WTC11 (cell line): ENCODE data around the gene PRSS1. TPM values are rescaled to one million over a fixed set of nuclear protein-coding genes. Genes with fewer than 3 reads are reported as not detected.

ENCODE experiments used
- ATAC-seq: fragments of 200-7000 bp; cut with Tn5 transposase; 2 replicates; pipeline ENCODE4 v1.10.0; 2021; ENCODE audit warnings: mild to moderate bottlenecking, moderate library complexity
- CTCF ChIA-PET: fragments of 300-600 bp; sonication (Branson Sonifier 250); formaldehyde crosslinking; loops from one replicate; lab custom pipeline; 2021; ENCODE audit warnings: antibody characterized with exemption; lab: Charles Lee
- POLR2A ChIA-PET: fragments of 350-600 bp; sonication (Branson Sonifier 250); formaldehyde crosslinking; loops from one replicate; lab custom pipeline; 2021; ENCODE audit warnings: antibody characterized with exemption; lab: Charles Lee
- DNase-seq: peaks from one replicate; pipeline ENCODE4 v3.0.0; 2021; ENCODE audit warnings: low spot score
- H3K27ac Mint-ChIP-seq: 2 replicates; pipeline ENCODE4 v1.8.0; 2021; ENCODE audit warnings: mixed read lengths
- H3K27me3 Mint-ChIP-seq: 2 replicates; pipeline ENCODE4 v1.8.0; 2021; ENCODE audit warnings: low read depth, mild to moderate bottlenecking, moderate library complexity, mixed read lengths
- H3K36me3 Mint-ChIP-seq: 2 replicates; pipeline ENCODE4 v1.8.0; 2021; ENCODE audit warnings: mixed read lengths
- H3K4me1 Mint-ChIP-seq: 2 replicates; pipeline ENCODE4 v1.8.0; 2022; ENCODE audit warnings: mixed read lengths
- H3K4me3 Mint-ChIP-seq: 2 replicates; pipeline ENCODE4 v1.8.0; 2021; ENCODE audit warnings: mild to moderate bottlenecking, moderate library complexity, mixed read lengths
- H3K9me3 Mint-ChIP-seq: 2 replicates; pipeline ENCODE4 v1.8.0; 2021; ENCODE audit warnings: mixed read lengths
- ATF1 ChIP-seq: sonication (generic); formaldehyde crosslinking; IDR thresholded peaks from 2 replicates; pipeline ENCODE4 v1.8.1; 2023; ENCODE audit warnings: mild to moderate bottlenecking, moderate library complexity, missing genetic modification reagents
- CREB1 ChIP-seq: sonication (generic); formaldehyde crosslinking; IDR thresholded peaks from 2 replicates; pipeline ENCODE4 v1.8.0; 2023; ENCODE audit warnings: mild to moderate bottlenecking, missing genetic modification reagents
- ESRRA ChIP-seq: sonication (generic); formaldehyde crosslinking; IDR thresholded peaks from 2 replicates; pipeline ENCODE4 v1.8.1; 2022; ENCODE audit warnings: mild to moderate bottlenecking, missing genetic modification reagents, borderline replicate concordance
- ETV6 ChIP-seq: sonication (generic); formaldehyde crosslinking; IDR thresholded peaks from 2 replicates; pipeline ENCODE4 v1.8.1; 2022; ENCODE audit warnings: mild to moderate bottlenecking, missing genetic modification reagents
- HMGA2 ChIP-seq: fragments of 250-450 bp; sonication (Bioruptor Pico); IDR thresholded peaks from 2 replicates; pipeline ENCODE4 v1.4.0; 2021; ENCODE audit warnings: mild to moderate bottlenecking, moderate library complexity
- JUN ChIP-seq: sonication (generic); formaldehyde crosslinking; IDR thresholded peaks from 2 replicates; pipeline ENCODE4 v1.8.0; 2023; ENCODE audit warnings: mild to moderate bottlenecking, missing genetic modification reagents
- MYBL2 ChIP-seq: sonication (generic); formaldehyde crosslinking; IDR thresholded peaks from 2 replicates; pipeline ENCODE4 v1.8.1; 2023; ENCODE audit warnings: mild to moderate bottlenecking, moderate library complexity, missing genetic modification reagents
- SMAD3 ChIP-seq: sonication (generic); formaldehyde crosslinking; IDR thresholded peaks from 2 replicates; pipeline ENCODE4 v1.8.0; 2022; ENCODE audit warnings: missing genetic modification reagents, mild to moderate bottlenecking, borderline replicate concordance
- SMAD4 ChIP-seq: sonication (generic); formaldehyde crosslinking; IDR thresholded peaks from 2 replicates; pipeline ENCODE4 v1.8.0; 2022; ENCODE audit warnings: mild to moderate bottlenecking, missing genetic modification reagents
- TEAD1 ChIP-seq: sonication (generic); formaldehyde crosslinking; IDR thresholded peaks from 2 replicates; pipeline ENCODE4 v1.8.0; 2022; ENCODE audit warnings: mild to moderate bottlenecking, missing genetic modification reagents
- TEAD4 ChIP-seq: sonication (generic); formaldehyde crosslinking; IDR thresholded peaks from 2 replicates; pipeline ENCODE4 v1.8.0; 2022; ENCODE audit warnings: mild to moderate bottlenecking, missing genetic modification reagents
- ZBTB21 ChIP-seq: sonication (generic); formaldehyde crosslinking; IDR thresholded peaks from 2 replicates; pipeline ENCODE4 v1.8.1; 2023; ENCODE audit warnings: mild to moderate bottlenecking, missing genetic modification reagents, borderline replicate concordance
- total RNA-seq: library from RNA; stranded (reverse); gene quantifications from 3 replicates; pipeline ENCODE4 v1.2.3, GENCODE V29; 2021
- TF ChIP-seq, protein P1 (sequence below): fragments of 250-450 bp; sonication (Bioruptor Pico); IDR thresholded peaks from 2 replicates; pipeline ENCODE4 v1.9.0; 2021; ENCODE audit warnings: mild to moderate bottlenecking, borderline replicate concordance
- TF ChIP-seq, protein P2 (sequence below): fragments of 250-450 bp; sonication (Bioruptor Pico); IDR thresholded peaks from 2 replicates; pipeline ENCODE4 v1.9.0; 2021; ENCODE audit warnings: moderate library complexity, mild to moderate bottlenecking, inconsistent platforms, borderline replicate concordance
- TF ChIP-seq, protein P3 (sequence below): sonication (generic); formaldehyde crosslinking; IDR thresholded peaks from 2 replicates; pipeline ENCODE4 v1.8.0; 2022; ENCODE audit warnings: missing genetic modification reagents
- TF ChIP-seq, protein P4 (sequence below): fragments of 250-450 bp; sonication (Bioruptor Pico); conservative IDR thresholded peaks from 2 replicates; pipeline ENCODE4 v1.9.0; 2021; ENCODE audit warnings: mild to moderate bottlenecking
- TF ChIP-seq, protein P5 (sequence below): fragments of 250-450 bp; sonication (Bioruptor Pico); IDR thresholded peaks from 2 replicates; pipeline ENCODE4 v1.8.0; 2021; ENCODE audit warnings: mild to moderate bottlenecking

Gene PRSS1
- total RNA-seq, 1 experiment from 2014 or later, result 11.1 TPM

DNA sequence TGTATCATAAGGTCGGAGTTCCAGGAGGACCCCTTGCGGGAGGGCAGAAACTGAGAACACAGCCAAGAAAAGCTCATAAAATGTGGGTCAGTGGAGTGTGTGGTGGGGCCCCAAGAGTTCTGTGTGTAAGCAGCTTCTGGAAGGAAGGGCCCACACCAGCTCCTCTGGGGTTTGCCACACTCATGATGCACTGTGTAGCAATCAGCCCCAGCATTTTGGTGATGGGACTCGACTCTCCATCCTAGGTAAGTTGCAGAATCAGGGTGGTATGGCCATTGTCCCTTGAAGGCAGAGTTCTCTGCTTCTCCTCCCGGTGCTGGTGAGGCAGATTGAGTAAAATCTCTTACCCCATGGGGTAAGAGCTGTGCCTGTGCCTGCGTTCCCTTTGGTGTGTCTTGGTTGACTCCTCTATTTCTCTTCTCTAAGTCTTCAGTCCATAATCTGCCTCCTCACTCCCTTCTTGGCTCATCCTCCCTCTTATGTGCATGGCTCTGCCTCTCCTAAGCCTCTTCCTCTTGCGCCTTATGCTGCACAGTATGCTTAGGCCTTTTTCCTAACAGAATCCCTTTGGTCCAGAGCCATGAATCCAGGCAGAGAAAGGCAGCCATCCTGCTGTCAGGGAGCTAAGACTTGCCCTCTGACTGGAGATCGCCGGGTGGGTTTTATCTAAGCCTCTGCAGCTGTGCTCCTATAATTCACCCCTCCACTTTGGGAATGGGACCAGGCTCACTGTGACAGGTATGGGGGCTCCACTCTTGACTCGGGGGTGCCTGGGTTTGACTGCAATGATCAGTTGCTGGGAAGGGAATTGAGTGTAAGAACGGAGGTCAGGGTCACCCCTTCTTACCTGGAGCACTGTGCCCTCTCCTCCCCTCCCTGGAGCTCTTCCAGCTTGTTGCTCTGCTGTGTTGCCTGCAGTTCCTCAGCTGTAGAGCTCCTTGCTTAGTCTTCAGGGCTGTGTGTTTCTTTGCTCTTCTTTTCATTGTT lies 39.3 kb downstream of the PRSS1 start:
- Mint-ChIP-seq H3K36me3 (no peaks in the 10 kb centered on the region), H3K9me3 (no peaks in the 10 kb centered on the region), H3K4me1 (peaks cover 8% of the 10 kb centered on the region), H3K27ac (no peak overlapping the region), H3K4me3 (no peak overlapping the region), H3K27me3 (peaks cover 7% of the 10 kb centered on the region)
- ATAC-seq, result no peak
- no peak for DNase-seq
- CTCF ChIA-PET, result interaction anchor here (1.1 to 2.3 kb wide), 4 partner anchors 23 to 231 kb away, joined by 3 to 5 read pairs (median 4); no protein-coding TSS in a partner anchor
- POLR2A ChIA-PET, result no interaction called here
- no peak for TF ChIP-seq JUN

DNA sequence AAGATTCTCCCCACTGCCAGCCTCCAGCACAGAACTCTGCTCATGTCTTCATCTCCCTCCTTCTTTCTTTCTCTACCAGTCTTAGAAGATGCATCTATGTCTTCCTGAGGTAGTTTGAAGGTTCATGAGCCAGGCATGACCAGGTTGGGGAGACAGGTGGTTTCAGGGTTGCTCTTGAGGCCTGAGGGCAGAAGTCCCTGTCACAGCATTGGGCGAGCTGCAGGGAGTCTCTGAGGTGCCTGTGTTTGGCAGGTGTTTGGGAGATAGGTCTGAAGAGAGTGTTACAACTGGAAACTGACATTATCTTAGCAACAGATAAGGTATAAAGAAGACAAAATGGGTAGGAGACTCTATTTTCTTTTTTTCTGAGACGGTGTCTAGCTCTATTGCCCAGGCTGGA lies 40.2 kb downstream of the PRSS1 start:
- peaks cover 15% of the 10 kb centered on the region for H3K4me1 Mint-ChIP-seq

DNA sequence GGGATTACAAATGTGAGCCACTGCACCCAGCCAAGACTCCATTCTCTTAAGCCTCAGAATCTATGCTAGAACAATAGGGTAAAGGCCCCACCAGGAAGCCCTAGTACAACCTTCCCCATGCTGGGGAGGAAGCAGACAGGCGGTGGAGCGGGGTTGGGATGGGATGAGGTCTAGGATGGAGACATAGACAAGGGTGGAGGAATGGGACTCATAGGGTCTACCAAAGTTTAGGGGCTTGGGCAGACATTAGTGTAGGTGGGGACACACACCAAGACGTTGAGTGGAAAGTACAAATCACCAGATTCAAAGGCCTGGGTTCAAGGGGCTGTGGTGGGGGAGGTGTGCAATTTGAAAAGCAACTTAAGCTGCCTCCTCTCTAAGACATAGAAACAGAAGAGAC lies 40.8 kb downstream of the PRSS1 start:
- ChIA-PET CTCF (interaction anchor here (2.0 kb wide), 1 partner anchor 158 kb away, joined by 4 read pairs; no protein-coding TSS in a partner anchor), POLR2A (no interaction called here)
- Mint-ChIP-seq H3K4me1 (peaks cover 21% of the 10 kb centered on the region), H3K36me3 (no peaks in the 10 kb centered on the region), H3K27me3 (peaks cover 20% of the 10 kb centered on the region), H3K9me3 (no peaks in the 10 kb centered on the region), H3K4me3 (no peak overlapping the region), H3K27ac (no peak overlapping the region)
- no peak for ATAC-seq
- no peak for DNase-seq
- TF ChIP-seq, protein P1, sequence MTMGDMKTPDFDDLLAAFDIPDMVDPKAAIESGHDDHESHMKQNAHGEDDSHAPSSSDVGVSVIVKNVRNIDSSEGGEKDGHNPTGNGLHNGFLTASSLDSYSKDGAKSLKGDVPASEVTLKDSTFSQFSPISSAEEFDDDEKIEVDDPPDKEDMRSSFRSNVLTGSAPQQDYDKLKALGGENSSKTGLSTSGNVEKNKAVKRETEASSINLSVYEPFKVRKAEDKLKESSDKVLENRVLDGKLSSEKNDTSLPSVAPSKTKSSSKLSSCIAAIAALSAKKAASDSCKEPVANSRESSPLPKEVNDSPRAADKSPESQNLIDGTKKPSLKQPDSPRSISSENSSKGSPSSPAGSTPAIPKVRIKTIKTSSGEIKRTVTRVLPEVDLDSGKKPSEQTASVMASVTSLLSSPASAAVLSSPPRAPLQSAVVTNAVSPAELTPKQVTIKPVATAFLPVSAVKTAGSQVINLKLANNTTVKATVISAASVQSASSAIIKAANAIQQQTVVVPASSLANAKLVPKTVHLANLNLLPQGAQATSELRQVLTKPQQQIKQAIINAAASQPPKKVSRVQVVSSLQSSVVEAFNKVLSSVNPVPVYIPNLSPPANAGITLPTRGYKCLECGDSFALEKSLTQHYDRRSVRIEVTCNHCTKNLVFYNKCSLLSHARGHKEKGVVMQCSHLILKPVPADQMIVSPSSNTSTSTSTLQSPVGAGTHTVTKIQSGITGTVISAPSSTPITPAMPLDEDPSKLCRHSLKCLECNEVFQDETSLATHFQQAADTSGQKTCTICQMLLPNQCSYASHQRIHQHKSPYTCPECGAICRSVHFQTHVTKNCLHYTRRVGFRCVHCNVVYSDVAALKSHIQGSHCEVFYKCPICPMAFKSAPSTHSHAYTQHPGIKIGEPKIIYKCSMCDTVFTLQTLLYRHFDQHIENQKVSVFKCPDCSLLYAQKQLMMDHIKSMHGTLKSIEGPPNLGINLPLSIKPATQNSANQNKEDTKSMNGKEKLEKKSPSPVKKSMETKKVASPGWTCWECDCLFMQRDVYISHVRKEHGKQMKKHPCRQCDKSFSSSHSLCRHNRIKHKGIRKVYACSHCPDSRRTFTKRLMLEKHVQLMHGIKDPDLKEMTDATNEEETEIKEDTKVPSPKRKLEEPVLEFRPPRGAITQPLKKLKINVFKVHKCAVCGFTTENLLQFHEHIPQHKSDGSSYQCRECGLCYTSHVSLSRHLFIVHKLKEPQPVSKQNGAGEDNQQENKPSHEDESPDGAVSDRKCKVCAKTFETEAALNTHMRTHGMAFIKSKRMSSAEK (CRISPR knock-in tag), result no peak
- TF ChIP-seq, protein P2, sequence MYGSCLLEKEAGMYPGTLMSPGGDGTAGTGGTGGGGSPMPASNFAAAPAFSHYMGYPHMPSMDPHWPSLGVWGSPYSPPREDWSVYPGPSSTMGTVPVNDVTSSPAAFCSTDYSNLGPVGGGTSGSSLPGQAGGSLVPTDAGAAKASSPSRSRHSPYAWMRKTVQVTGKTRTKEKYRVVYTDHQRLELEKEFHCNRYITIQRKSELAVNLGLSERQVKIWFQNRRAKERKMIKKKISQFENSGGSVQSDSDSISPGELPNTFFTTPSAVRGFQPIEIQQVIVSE, result no peak
- TF ChIP-seq TEAD1, result no peak
- TF ChIP-seq ESRRA (CRISPR knock-in tag), result no peak
- no peak for TF ChIP-seq HMGA2 (CRISPR knock-in tag)
- TF ChIP-seq ATF1 (CRISPR knock-in tag), result no peak

More for the DNA sequence above, 40.2 kb downstream of the PRSS1 start:
- H3K9me3 Mint-ChIP-seq, result no peaks in the 10 kb centered on the region
- ChIA-PET CTCF (interaction anchor here (1.1 to 2.3 kb wide), 2 partner anchors 22 to 231 kb away, joined by 5 read pairs; no protein-coding TSS in a partner anchor), POLR2A (no interaction called here)
- no peak for DNase-seq
- H3K4me3 Mint-ChIP-seq, result no peak overlapping the region
- H3K27ac Mint-ChIP-seq, result no peak overlapping the region
- peaks cover 14% of the 10 kb centered on the region for H3K27me3 Mint-ChIP-seq
- H3K36me3 Mint-ChIP-seq, result no peaks in the 10 kb centered on the region
- ATAC-seq, result no peak
- TF ChIP-seq, protein P3, sequence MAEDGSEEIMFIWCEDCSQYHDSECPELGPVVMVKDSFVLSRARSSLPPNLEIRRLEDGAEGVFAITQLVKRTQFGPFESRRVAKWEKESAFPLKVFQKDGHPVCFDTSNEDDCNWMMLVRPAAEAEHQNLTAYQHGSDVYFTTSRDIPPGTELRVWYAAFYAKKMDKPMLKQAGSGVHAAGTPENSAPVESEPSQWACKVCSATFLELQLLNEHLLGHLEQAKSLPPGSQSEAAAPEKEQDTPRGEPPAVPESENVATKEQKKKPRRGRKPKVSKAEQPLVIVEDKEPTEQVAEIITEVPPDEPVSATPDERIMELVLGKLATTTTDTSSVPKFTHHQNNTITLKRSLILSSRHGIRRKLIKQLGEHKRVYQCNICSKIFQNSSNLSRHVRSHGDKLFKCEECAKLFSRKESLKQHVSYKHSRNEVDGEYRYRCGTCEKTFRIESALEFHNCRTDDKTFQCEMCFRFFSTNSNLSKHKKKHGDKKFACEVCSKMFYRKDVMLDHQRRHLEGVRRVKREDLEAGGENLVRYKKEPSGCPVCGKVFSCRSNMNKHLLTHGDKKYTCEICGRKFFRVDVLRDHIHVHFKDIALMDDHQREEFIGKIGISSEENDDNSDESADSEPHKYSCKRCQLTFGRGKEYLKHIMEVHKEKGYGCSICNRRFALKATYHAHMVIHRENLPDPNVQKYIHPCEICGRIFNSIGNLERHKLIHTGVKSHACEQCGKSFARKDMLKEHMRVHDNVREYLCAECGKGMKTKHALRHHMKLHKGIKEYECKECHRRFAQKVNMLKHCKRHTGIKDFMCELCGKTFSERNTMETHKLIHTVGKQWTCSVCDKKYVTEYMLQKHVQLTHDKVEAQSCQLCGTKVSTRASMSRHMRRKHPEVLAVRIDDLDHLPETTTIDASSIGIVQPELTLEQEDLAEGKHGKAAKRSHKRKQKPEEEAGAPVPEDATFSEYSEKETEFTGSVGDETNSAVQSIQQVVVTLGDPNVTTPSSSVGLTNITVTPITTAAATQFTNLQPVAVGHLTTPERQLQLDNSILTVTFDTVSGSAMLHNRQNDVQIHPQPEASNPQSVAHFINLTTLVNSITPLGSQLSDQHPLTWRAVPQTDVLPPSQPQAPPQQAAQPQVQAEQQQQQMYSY, result no peak
- no peak for TF ChIP-seq SMAD3 (CRISPR knock-in tag)
- TF ChIP-seq, protein P4, sequence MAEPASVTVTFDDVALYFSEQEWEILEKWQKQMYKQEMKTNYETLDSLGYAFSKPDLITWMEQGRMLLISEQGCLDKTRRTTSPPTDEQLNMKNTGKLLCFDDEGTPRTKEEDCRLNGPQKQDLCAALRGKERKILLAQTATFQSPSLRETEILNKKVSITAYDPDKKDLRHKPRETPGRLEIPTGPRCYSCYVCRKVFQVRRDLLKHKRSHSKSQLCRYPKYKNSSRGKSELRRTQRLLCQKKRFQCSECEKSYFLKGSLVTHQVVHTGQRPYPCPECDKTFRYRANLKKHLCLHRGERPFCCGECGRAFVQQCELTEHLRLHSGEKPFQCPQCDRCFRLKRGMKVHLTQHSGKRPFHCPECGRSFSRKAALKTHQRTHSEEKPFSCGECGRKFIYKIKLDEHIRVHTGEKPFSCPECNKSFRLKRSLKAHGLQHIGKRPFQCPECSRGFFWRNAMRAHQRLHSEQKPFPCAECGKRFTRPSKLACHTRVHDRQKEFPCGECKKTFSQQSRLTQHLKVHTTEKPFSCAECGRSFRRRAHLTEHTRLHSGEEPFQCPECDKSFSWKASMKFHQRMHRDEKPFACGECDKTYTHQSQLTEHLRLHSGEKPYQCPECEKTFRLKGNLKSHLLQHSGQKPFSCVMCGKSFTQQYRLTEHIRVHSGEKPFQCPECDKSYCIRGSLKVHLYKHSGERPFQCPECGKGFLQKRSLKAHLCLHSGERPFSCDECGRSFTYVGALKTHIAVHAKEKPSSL (CRISPR knock-in tag), result no peak
- no peak for TF ChIP-seq SMAD4 (CRISPR knock-in tag)
- no peak for TF ChIP-seq ZBTB21 (CRISPR knock-in tag)
- TF ChIP-seq MYBL2, result no peak
- TF ChIP-seq CREB1 (CRISPR knock-in tag), result no peak
- TF ChIP-seq, protein P5, sequence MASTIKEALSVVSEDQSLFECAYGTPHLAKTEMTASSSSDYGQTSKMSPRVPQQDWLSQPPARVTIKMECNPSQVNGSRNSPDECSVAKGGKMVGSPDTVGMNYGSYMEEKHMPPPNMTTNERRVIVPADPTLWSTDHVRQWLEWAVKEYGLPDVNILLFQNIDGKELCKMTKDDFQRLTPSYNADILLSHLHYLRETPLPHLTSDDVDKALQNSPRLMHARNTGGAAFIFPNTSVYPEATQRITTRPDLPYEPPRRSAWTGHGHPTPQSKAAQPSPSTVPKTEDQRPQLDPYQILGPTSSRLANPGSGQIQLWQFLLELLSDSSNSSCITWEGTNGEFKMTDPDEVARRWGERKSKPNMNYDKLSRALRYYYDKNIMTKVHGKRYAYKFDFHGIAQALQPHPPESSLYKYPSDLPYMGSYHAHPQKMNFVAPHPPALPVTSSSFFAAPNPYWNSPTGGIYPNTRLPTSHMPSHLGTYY (CRISPR knock-in tag), result no peak
- TF ChIP-seq TEAD4 (CRISPR knock-in tag), result no peak
- no peak for TF ChIP-seq ETV6 (CRISPR knock-in tag)
